Mesenchymal stem cell (in vitro differentiated cells and primary cell): ENCODE data around the gene TECPR2.

Experiments
- DNase-seq: peaks from one replicate; pipeline ENCODE4 v3.0.0-alpha.2; 2013
- H2AFZ ChIP-seq: one replicate; pipeline ENCODE4 v1.6.1; 2013; ENCODE audit warnings: low read depth, mild to moderate bottlenecking, control low read depth, inconsistent platforms, low read length, moderate library complexity
- H2AK5ac ChIP-seq: 2 replicates; pipeline ENCODE4 v1.6.1; 2013; ENCODE audit warnings: low read length, moderate library complexity, mild to moderate bottlenecking, inconsistent platforms; ENCODE audit not compliant: severe bottlenecking
- H2BK120ac ChIP-seq: one replicate; pipeline ENCODE4 v1.6.1; 2013; ENCODE audit warnings: low read depth, mild to moderate bottlenecking, inconsistent platforms, low read length, moderate library complexity
- H2BK12ac ChIP-seq, 2 experiments: one replicate each; pipeline ENCODE4 v1.6.1; 2013; ENCODE audit warnings: inconsistent platforms in 2 of 2, low read length in 2 of 2, mild to moderate bottlenecking in 2 of 2, moderate library complexity in 2 of 2, control low read depth in 1 of 2
- H2BK15ac ChIP-seq: one replicate; pipeline ENCODE4 v1.6.1; 2013; ENCODE audit warnings: mild to moderate bottlenecking, low read depth, inconsistent platforms; ENCODE audit not compliant: poor library complexity, severe bottlenecking
- H2BK5ac ChIP-seq: 2 replicates; pipeline ENCODE4 v1.6.1; 2013; ENCODE audit warnings: low read depth, mild to moderate bottlenecking, low read length, control low read depth, inconsistent platforms; ENCODE audit not compliant: poor library complexity, severe bottlenecking
- H3K14ac ChIP-seq, 2 experiments: one replicate each; pipeline ENCODE4 v1.6.1; 2013; ENCODE audit warnings: inconsistent platforms in 2 of 2, low read length in 2 of 2, control low read depth in 1 of 2, mild to moderate bottlenecking in 1 of 2, moderate library complexity in 1 of 2
- H3K18ac ChIP-seq, 2 experiments: one replicate each; pipeline ENCODE4 v1.6.1; 2013; ENCODE audit warnings: inconsistent platforms in 2 of 2, low read length in 2 of 2, control low read depth in 1 of 2, low read depth in 1 of 2, mild to moderate bottlenecking in 1 of 2
- H3K23ac ChIP-seq, 2 experiments: one replicate each; pipeline ENCODE4 v1.6.1; 2013; ENCODE audit warnings: inconsistent platforms in 2 of 2, low read length in 2 of 2, mild to moderate bottlenecking in 2 of 2, moderate library complexity in 2 of 2, control low read depth in 1 of 2
- H3K27ac ChIP-seq: 2 replicates; pipeline ENCODE4 v1.5.1; 2013; ENCODE audit warnings: mild to moderate bottlenecking, moderate library complexity, low read length, control low read depth, inconsistent platforms; ENCODE audit not compliant: poor library complexity, severe bottlenecking
- H3K27me3 ChIP-seq, 2 experiments: 2 replicates each; pipeline versions ENCODE4 v1.6.1 to v1.7.0; 2013; ENCODE audit warnings: low read length in 2 of 2, mild to moderate bottlenecking in 2 of 2, moderate library complexity in 2 of 2, control low read depth in 1 of 2, inconsistent platforms in 1 of 2; ENCODE audit not compliant: control insufficient read depth in 1 of 2, insufficient read depth in 1 of 2
- H3K36me3 ChIP-seq, 2 experiments: 2 replicates each; pipeline versions ENCODE4 v1.6.1 to v1.7.0; 2013; ENCODE audit warnings: low read length in 2 of 2, control low read depth in 1 of 2, inconsistent platforms in 1 of 2, low read depth in 1 of 2, mild to moderate bottlenecking in 1 of 2; ENCODE audit not compliant: insufficient read depth in 2 of 2, control insufficient read depth in 1 of 2
- H3K4ac ChIP-seq, 2 experiments: one replicate each; pipeline ENCODE4 v1.6.1; 2013; ENCODE audit warnings: inconsistent platforms in 2 of 2, low read length in 2 of 2, mild to moderate bottlenecking in 2 of 2, moderate library complexity in 2 of 2, control low read depth in 1 of 2, low read depth in 1 of 2
- H3K4me1 ChIP-seq: 2 replicates; pipeline ENCODE4 v1.6.1; 2013; ENCODE audit warnings: low read depth, low read length, control low read depth; ENCODE audit not compliant: control insufficient read depth, insufficient read depth
- H3K4me2 ChIP-seq: 2 replicates; pipeline ENCODE4 v1.6.1; 2013; ENCODE audit warnings: low read length, mild to moderate bottlenecking, inconsistent platforms; ENCODE audit not compliant: poor library complexity, severe bottlenecking
- H3K4me3 ChIP-seq, 2 experiments: 2 replicates each; pipeline versions ENCODE4 v1.5.1 to v1.7.0; 2013; ENCODE audit warnings: low read length in 2 of 2, mild to moderate bottlenecking in 2 of 2, control low read depth in 1 of 2, low read depth in 1 of 2; ENCODE audit not compliant: insufficient read depth in 1 of 2
- H3K79me1 ChIP-seq: replicated peaks from 2 replicates; pipeline ENCODE4 v1.6.1; 2013; ENCODE audit warnings: mild to moderate bottlenecking, control low read depth, low read length, inconsistent platforms; ENCODE audit not compliant: poor library complexity, severe bottlenecking
- H3K9ac ChIP-seq: 2 replicates; pipeline ENCODE4 v1.7.0; 2013; ENCODE audit warnings: mild to moderate bottlenecking, low read length, moderate library complexity
- H3K9me3 ChIP-seq: 2 replicates; pipeline ENCODE4 v1.7.0; 2013; ENCODE audit warnings: mild to moderate bottlenecking, low read length; ENCODE audit not compliant: control insufficient read depth
- H4K8ac ChIP-seq: one replicate; pipeline ENCODE4 v1.6.1; 2013; ENCODE audit warnings: inconsistent platforms, mild to moderate bottlenecking, low read length, moderate library complexity
- H4K91ac ChIP-seq: one replicate; pipeline ENCODE4 v1.6.1; 2013; ENCODE audit warnings: mild to moderate bottlenecking, low read length, inconsistent platforms
- WGBS: methylation state at CpG from one replicate; pipeline ENCODE4 v1.1.7; 2013; ENCODE audit warnings: mixed read lengths; 5-methylcytosine and 5-hydroxymethylcytosine counted together

TECPR2 gene

DNA sequence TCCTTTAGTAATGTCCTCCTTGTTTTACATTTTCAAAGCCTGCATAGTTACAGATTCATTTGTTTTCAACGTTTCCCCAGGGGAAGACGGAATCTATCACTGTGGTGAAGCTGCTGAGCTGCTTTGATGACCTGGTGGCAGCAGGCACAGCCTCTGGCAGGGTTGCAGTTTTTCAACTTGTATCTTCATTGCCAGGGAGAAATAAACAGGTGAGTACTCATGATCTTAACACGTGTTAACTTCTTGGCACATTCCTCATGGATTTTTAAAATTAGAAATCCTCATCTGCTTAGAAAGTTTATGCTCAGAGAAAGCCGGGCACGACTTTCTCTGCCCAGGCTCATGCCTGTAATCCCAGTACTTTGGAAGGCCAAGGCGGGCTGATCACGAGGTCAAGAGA, 44.5 kb downstream of the TECPR2 start:
- H3K14ac ChIP-seq, result no peak overlapping the region

DNA sequence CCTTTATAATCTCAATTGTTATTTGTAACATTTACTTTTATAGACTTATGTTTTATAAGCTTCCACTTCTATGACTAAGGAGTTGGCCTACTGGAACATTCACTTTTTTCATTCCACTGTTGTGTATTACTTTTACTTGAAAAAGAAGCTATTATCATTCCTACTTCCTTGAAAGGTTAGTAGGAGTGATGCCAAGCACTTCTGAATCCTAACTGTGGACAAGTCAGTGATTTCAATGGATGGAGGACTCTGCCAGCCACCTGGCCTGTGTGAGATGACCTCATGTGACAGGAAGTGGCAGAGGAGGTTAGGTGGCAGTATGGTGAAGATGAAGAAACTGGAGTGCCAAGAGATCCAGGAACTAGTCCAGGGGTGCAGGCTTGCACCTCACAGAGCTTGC, 46.0 kb downstream of the TECPR2 start:
- Histone ChIP-seq H3K14ac (no peak overlapping the region), H2BK12ac (no peak overlapping the region), H3K9ac (no peak overlapping the region), H2AFZ (no peak overlapping the region), H4K8ac (no peak overlapping the region), H2BK120ac (no peak overlapping the region), H3K4ac (no peak overlapping the region), H3K18ac (no peak overlapping the region), H3K36me3 (peaks cover 10 to 36% of the 10 kb centered on the region in 2 experiments), H3K4me1 (peaks cover 3% of the 10 kb centered on the region), H3K9me3 (no peaks in the 10 kb centered on the region), H3K27ac (no peak overlapping the region), H4K91ac (no peak overlapping the region), H2AK5ac (no peak overlapping the region), H3K4me2 (no peak overlapping the region), H3K27me3 (no peaks in the 10 kb centered on the region), H3K23ac (no peak overlapping the region), H2BK5ac (no peak overlapping the region), H3K79me1 (no peaks in the 10 kb centered on the region), H3K4me3 (no peak overlapping the region), H2BK15ac (no peak overlapping the region)
- DNase-seq, result no peak

More for the DNA sequence above, 44.5 kb downstream of the TECPR2 start:
- no peaks in the 10 kb centered on the region for H3K79me1 ChIP-seq
- no peak overlapping the region for H2BK15ac ChIP-seq
- no peak overlapping the region for H3K23ac ChIP-seq
- H4K8ac ChIP-seq, result no peak overlapping the region
- H3K18ac ChIP-seq, result no peak overlapping the region
- peaks cover 10 to 40% of the 10 kb centered on the region in 2 experiments for H3K36me3 ChIP-seq
- H3K27me3 ChIP-seq, result no peaks in the 10 kb centered on the region
- H2AFZ ChIP-seq, result no peak overlapping the region
- no peak overlapping the region for H4K91ac ChIP-seq
- no peak for DNase-seq
- no peak overlapping the region for H3K9ac ChIP-seq
- no peak overlapping the region for H2BK120ac ChIP-seq
- no peak overlapping the region for H3K4me2 ChIP-seq
- H3K4ac ChIP-seq, result no peak overlapping the region
- H3K27ac ChIP-seq, result no peak overlapping the region
- WGBS, result 93% methylated on average over 7 of the region's 7 CpGs
- H3K4me1 ChIP-seq, result peaks cover 3% of the 10 kb centered on the region
- no peak overlapping the region for H2AK5ac ChIP-seq
- no peak overlapping the region for H2BK12ac ChIP-seq
- peaks cover 15% of the 10 kb centered on the region for H3K9me3 ChIP-seq
- H2BK5ac ChIP-seq, result no peak overlapping the region
- no peak overlapping the region for H3K4me3 ChIP-seq

DNA sequence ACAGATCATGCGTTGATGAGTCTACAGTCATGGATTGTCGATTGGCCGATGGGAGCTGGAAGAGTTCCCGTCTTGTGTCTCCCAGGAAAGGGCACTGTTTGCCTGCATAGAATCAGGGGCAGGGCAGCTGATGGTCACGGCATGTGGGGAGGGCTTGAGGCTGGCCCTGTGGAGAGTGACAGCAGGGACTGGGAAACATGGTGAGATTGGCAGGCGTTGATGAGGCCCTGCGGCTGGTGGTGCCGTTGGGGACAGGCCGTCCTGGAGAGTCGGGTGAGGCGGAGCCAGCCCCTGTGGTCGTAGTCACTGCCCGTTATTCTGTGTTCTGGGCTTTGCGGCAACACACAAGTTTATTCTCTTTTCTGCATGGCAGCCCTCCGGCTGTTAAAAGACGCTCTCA, 52.9 kb downstream of the TECPR2 start:
- no peak overlapping the region for H3K4me3 ChIP-seq
- DNase-seq, result no peak
- WGBS, result 95% methylated on average over 16 of the region's 16 CpGs

DNA sequence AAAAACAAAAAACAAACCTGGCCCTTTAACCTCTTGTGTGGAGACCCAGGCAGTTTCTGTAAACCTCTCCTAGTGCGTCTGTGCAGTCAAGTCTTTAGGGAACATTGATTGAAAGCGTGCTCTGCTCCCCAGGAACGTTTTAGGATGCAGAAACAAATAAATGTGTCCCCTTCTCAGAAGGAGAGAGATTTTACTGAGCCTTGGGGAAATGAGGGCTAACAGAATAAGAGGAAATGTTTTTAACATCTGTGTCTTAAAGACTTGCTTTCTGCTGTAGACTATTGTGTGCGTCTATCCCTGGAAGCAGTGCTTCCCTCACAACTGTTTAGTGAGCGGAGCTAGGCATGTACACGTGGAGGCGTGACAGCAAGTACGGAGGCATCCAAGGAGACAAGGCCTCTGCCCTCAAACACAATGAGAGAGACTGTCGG, 54.3 kb downstream of the TECPR2 start:
- H3K4me1 ChIP-seq, result no peaks in the 10 kb centered on the region
- H2BK12ac ChIP-seq, result no peak overlapping the region
- peaks cover 50 to 52% of the 10 kb centered on the region in 2 experiments for H3K36me3 ChIP-seq
- H2BK5ac ChIP-seq, result no peak overlapping the region
- H2AK5ac ChIP-seq, result no peak overlapping the region
- H3K4me2 ChIP-seq, result no peak overlapping the region
- H4K91ac ChIP-seq, result no peak overlapping the region
- no peak overlapping the region for H2BK120ac ChIP-seq
- H2BK15ac ChIP-seq, result no peak overlapping the region
- no peak overlapping the region for H3K23ac ChIP-seq
- no peak overlapping the region for H3K14ac ChIP-seq
- H3K9me3 ChIP-seq, result no peaks in the 10 kb centered on the region
- no peak for DNase-seq
- H3K4ac ChIP-seq, result no peak overlapping the region
- no peak overlapping the region for H4K8ac ChIP-seq
- WGBS, result 82% methylated on average over 9 of the region's 9 CpGs
- no peak overlapping the region for H3K9ac ChIP-seq
- no peak overlapping the region for H3K4me3 ChIP-seq
- no peak overlapping the region for H3K27ac ChIP-seq
- H3K18ac ChIP-seq, result no peak overlapping the region
- peaks cover 3% of the 10 kb centered on the region for H3K79me1 ChIP-seq
- no peaks in the 10 kb centered on the region for H3K27me3 ChIP-seq
- H2AFZ ChIP-seq, result no peak overlapping the region

More for the DNA sequence above, 52.9 kb downstream of the TECPR2 start:
- H3K14ac ChIP-seq, result no peak overlapping the region
- H3K79me1 ChIP-seq, result peaks cover 2% of the 10 kb centered on the region
- peaks cover 46 to 51% of the 10 kb centered on the region in 2 experiments for H3K36me3 ChIP-seq
- no peaks in the 10 kb centered on the region for H3K9me3 ChIP-seq
- H2BK5ac ChIP-seq, result no peak overlapping the region
- H4K8ac ChIP-seq, result no peak overlapping the region
- H3K23ac ChIP-seq, result no peak overlapping the region
- H2BK120ac ChIP-seq, result no peak overlapping the region
- no peak overlapping the region for H2AFZ ChIP-seq
- no peak overlapping the region for H2AK5ac ChIP-seq
- no peak overlapping the region for H2BK15ac ChIP-seq
- no peak overlapping the region for H3K27ac ChIP-seq
- H3K4ac ChIP-seq, result no peak overlapping the region
- no peaks in the 10 kb centered on the region for H3K27me3 ChIP-seq
- H3K18ac ChIP-seq, result no peak overlapping the region
- H4K91ac ChIP-seq, result no peak overlapping the region
- no peaks in the 10 kb centered on the region for H3K4me1 ChIP-seq
- no peak overlapping the region for H3K9ac ChIP-seq
- no peak overlapping the region for H3K4me2 ChIP-seq
- no peak overlapping the region for H2BK12ac ChIP-seq
